Thyroid gland (tissue), 4 donors: Measurements from ENCODE around the gene RPUSD4.

Experiments
- POLR2A ChIP-seq, 2 donors: fragments of 450-650 bp; IDR thresholded peaks; one replicate each; pipeline ENCODE4 v1.6.1; 2017; ENCODE audit warnings: antibody characterized with exemption in 2 of 2, mild to moderate bottlenecking in 2 of 2, moderate library complexity in 1 of 2
- TF ChIP-seq, protein P1 (sequence below), 6 experiments: fragments of 200-600 bp in 3 of 6; fragments of 450-650 bp in 3 of 6; sonication (generic) in 3 of 6; IDR thresholded peaks; one replicate each; pipeline ENCODE4 v1.5.1; 2016 to 2019; ENCODE audit warnings: antibody characterized with exemption in 6 of 6, mild to moderate bottlenecking in 2 of 6, inconsistent platforms in 1 of 6, moderate library complexity in 1 of 6

GRCh38 chr11:126225295-126225665 lies 13.8 kb upstream of the RPUSD4 start:
- TF ChIP-seq, protein P1, sequence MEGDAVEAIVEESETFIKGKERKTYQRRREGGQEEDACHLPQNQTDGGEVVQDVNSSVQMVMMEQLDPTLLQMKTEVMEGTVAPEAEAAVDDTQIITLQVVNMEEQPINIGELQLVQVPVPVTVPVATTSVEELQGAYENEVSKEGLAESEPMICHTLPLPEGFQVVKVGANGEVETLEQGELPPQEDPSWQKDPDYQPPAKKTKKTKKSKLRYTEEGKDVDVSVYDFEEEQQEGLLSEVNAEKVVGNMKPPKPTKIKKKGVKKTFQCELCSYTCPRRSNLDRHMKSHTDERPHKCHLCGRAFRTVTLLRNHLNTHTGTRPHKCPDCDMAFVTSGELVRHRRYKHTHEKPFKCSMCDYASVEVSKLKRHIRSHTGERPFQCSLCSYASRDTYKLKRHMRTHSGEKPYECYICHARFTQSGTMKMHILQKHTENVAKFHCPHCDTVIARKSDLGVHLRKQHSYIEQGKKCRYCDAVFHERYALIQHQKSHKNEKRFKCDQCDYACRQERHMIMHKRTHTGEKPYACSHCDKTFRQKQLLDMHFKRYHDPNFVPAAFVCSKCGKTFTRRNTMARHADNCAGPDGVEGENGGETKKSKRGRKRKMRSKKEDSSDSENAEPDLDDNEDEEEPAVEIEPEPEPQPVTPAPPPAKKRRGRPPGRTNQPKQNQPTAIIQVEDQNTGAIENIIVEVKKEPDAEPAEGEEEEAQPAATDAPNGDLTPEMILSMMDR (IDR thresholded peaks at IDR 0.05), result no peak
- TF ChIP-seq POLR2A (IDR thresholded peaks at IDR 0.05), result no peak
